DND-41 (cell line): Measurements from ENCODE around the gene MACROD2.

Experiments
- ATAC-seq: fragments of 200-7000 bp; cut with Tn5 transposase; 3 replicates; pipeline ENCODE4 v1.9.1; 2021; ENCODE audit warnings: low read depth; ENCODE audit not compliant: insufficient read depth
- DNase-seq: peaks from one replicate; pipeline ENCODE4 v3.0.0-alpha.2; 2020
- H2AFZ ChIP-seq: 2 replicates; pipeline ENCODE4 v1.6.0; 2012; ENCODE audit warnings: low read depth, low read length
- H3K27ac ChIP-seq: 2 replicates; pipeline ENCODE4 v1.5.1; 2012; ENCODE audit warnings: low read length, inconsistent platforms
- H3K27me3 ChIP-seq: fragments of 200-600 bp; sonication (generic); 2 replicates; pipeline ENCODE4 v1.6.0; 2012; ENCODE audit warnings: low read length, mild to moderate bottlenecking, inconsistent platforms; ENCODE audit not compliant: insufficient read depth, poor library complexity
- H3K36me3 ChIP-seq: 2 replicates; pipeline ENCODE4 v1.5.1; 2012; ENCODE audit warnings: low read length, inconsistent platforms; ENCODE audit not compliant: insufficient read depth
- H3K4me1 ChIP-seq: 2 replicates; pipeline ENCODE4 v1.5.1; 2012; ENCODE audit warnings: mild to moderate bottlenecking, low read length; ENCODE audit not compliant: insufficient read depth
- H3K4me2 ChIP-seq: 2 replicates; pipeline ENCODE4 v1.6.0; 2012; ENCODE audit warnings: mild to moderate bottlenecking, moderate library complexity, low read length, inconsistent platforms; ENCODE audit not compliant: insufficient read depth
- H3K4me3 ChIP-seq, 2 experiments: fragments of 200-600 bp in 1 of 2; shearing (Covaris generic) in 1 of 2; 2 replicates each; pipeline ENCODE4 v1.5.1; 2012 to 2016; ENCODE audit warnings: inconsistent platforms in 2 of 2, low read length in 2 of 2, mild to moderate bottlenecking in 2 of 2, low read depth in 1 of 2, moderate library complexity in 1 of 2
- H3K79me2 ChIP-seq: 2 replicates; pipeline ENCODE4 v1.6.0; 2012; ENCODE audit warnings: low read length, inconsistent platforms; ENCODE audit not compliant: insufficient read depth
- H3K9ac ChIP-seq: 2 replicates; pipeline ENCODE4 v1.6.0; 2012; ENCODE audit warnings: low read depth, mild to moderate bottlenecking, inconsistent platforms, low read length, moderate library complexity
- H3K9me3 ChIP-seq: 2 replicates; pipeline ENCODE4 v1.5.1; 2012; ENCODE audit warnings: low read length, moderate library complexity, mild to moderate bottlenecking, inconsistent platforms; ENCODE audit not compliant: insufficient read depth, severe bottlenecking
- H4K20me1 ChIP-seq: 2 replicates; pipeline ENCODE4 v1.6.0; 2012; ENCODE audit warnings: low read length; ENCODE audit not compliant: insufficient read depth
- EZH2 ChIP-seq: IDR thresholded peaks from 3 replicates; pipeline ENCODE4 v1.6.1; 2012; ENCODE audit warnings: borderline replicate concordance, low read depth, mild to moderate bottlenecking, moderate library complexity, low read length, inconsistent platforms; ENCODE audit not compliant: severe bottlenecking
- TF ChIP-seq, protein P1 (sequence below): IDR thresholded peaks from 2 replicates; pipeline ENCODE4 v1.5.1; 2012; ENCODE audit warnings: borderline replicate concordance, low read length, moderate library complexity, mild to moderate bottlenecking; ENCODE audit not compliant: poor library complexity, severe bottlenecking; ENCODE audit errors: extremely low read depth

MACROD2 gene

DNA sequence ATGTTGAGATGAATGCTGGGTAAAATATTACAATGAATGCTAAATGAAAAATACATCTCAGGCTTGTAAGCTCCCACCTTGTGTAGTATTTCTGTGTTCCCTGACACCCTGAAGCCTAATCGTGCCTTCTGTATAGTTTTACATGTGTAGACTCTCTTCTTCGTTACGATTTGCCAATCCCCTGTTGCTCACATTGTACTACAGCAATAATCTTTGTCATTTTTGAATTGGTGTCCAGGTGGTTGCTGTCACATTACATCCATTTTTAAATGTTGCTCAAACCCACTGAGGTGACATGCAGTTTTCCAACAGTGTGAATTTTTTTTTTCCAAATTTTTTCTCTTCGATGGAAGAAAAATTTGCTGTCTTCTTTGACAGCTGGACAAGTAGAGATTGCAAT lies 642.1 kb downstream of the MACROD2 start:
- Histone ChIP-seq H4K20me1 (no peaks in the 10 kb centered on the region), H3K4me1 (no peaks in the 10 kb centered on the region), H3K79me2 (no peaks in the 10 kb centered on the region), H3K9ac (no peak overlapping the region), H3K27ac (no peak overlapping the region), H3K27me3 (no peaks in the 10 kb centered on the region), H3K9me3 (no peaks in the 10 kb centered on the region), H2AFZ (no peak overlapping the region), H3K4me3 (no peak overlapping the region), H3K36me3 (no peaks in the 10 kb centered on the region), H3K4me2 (no peak overlapping the region)
- ATAC-seq (no peak), DNase-seq (no peak)
- no peak for TF ChIP-seq EZH2

DNA sequence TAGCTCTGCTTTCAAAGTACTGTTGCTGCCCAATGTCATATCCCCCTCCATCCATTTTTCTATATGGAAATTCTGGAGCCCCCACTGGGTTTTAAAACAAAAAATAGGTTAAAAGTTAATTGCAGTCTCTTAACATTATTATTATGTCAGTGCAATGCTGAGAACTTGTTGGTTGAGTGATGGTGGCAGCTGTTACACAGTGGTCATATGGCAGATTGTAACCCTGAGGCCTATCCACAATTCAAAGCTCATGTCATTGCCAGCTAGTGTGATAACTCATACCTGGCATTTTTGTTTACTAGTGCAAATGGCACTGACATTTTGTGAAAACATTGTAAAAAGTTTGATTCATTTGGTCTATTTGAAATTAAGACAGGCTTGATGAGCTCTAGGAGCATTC lies 647.8 kb downstream of the MACROD2 start:
- Histone ChIP-seq H3K27me3 (no peaks in the 10 kb centered on the region), H3K9me3 (no peaks in the 10 kb centered on the region), H3K4me1 (no peaks in the 10 kb centered on the region), H2AFZ (no peak overlapping the region), H3K36me3 (no peaks in the 10 kb centered on the region), H3K4me2 (no peak overlapping the region), H3K4me3 (no peak overlapping the region), H3K79me2 (no peaks in the 10 kb centered on the region), H3K9ac (no peak overlapping the region), H3K27ac (no peak overlapping the region), H4K20me1 (no peaks in the 10 kb centered on the region)
- no peak for DNase-seq
- no peak for TF ChIP-seq EZH2
- TF ChIP-seq, protein P1, sequence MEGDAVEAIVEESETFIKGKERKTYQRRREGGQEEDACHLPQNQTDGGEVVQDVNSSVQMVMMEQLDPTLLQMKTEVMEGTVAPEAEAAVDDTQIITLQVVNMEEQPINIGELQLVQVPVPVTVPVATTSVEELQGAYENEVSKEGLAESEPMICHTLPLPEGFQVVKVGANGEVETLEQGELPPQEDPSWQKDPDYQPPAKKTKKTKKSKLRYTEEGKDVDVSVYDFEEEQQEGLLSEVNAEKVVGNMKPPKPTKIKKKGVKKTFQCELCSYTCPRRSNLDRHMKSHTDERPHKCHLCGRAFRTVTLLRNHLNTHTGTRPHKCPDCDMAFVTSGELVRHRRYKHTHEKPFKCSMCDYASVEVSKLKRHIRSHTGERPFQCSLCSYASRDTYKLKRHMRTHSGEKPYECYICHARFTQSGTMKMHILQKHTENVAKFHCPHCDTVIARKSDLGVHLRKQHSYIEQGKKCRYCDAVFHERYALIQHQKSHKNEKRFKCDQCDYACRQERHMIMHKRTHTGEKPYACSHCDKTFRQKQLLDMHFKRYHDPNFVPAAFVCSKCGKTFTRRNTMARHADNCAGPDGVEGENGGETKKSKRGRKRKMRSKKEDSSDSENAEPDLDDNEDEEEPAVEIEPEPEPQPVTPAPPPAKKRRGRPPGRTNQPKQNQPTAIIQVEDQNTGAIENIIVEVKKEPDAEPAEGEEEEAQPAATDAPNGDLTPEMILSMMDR, result no peak
- ATAC-seq, result no peak

DNA sequence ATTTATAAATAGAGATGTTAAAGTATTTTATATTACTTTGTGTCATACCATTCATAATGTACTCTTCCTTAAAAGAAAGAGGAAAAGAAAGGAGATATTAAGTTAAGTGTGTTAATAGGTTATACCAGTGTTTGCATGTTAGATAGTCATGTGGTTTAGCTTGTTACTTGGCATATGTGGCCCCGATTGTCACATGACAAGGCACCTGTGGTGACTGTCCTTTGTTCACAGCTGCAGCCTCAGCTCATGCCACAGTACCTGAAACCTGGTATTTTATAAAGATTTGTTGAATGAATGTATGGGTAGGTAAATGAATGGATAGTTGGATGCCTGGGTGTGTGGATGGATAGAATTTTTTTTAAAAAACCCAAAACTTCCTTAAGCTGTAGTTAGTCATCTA lies 648.2 kb downstream of the MACROD2 start:
- H3K4me2 ChIP-seq, result no peak overlapping the region
- H3K9ac ChIP-seq, result no peak overlapping the region
- H3K27me3 ChIP-seq, result no peaks in the 10 kb centered on the region
- DNase-seq (no peak), ATAC-seq (no peak)
- no peaks in the 10 kb centered on the region for H3K9me3 ChIP-seq
- H3K79me2 ChIP-seq, result no peaks in the 10 kb centered on the region
- H3K4me3 ChIP-seq, result no peak overlapping the region
- no peaks in the 10 kb centered on the region for H3K4me1 ChIP-seq
- no peaks in the 10 kb centered on the region for H4K20me1 ChIP-seq
- H2AFZ ChIP-seq, result no peak overlapping the region
- TF ChIP-seq EZH2, result no peak
- TF ChIP-seq, protein P1, result no peak
- no peaks in the 10 kb centered on the region for H3K36me3 ChIP-seq
- no peak overlapping the region for H3K27ac ChIP-seq

DNA sequence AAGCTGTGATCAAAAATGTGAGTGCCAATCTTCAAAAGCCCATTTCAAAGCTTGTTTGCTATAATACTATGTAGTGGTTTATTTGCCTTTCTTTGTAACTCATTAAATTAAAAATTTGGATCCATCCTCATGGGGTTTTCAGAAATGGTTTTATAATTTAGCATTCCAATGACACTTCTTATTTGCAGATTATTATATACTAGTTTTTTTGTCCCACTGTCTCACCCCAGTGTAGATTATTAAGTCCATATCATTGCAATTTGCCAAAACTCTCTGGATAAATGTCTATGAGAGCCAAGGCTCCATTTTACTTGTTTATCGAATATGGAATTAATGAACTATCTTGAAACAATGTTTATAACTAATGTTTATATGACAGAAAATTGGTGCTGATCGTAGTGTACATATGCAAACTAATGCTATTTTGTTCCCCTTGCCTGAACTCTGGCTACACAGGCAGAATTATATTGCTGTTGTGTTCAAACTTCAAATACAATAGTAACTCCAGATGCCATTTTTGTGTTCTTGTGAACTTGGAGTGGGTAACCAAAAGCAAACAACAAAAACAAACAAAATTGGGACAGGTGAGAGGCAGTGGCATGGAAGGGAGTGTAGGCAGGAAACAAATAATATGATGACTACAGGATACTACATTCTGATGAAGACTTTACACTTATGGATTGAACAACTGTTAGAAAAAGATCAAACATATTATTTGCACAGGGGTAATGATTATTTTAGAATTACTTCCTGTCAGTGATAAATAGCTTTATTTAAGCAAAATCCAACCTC lies 649.2 kb downstream of the MACROD2 start:
- H3K9me3 ChIP-seq, result no peaks in the 10 kb centered on the region
- no peak overlapping the region for H3K9ac ChIP-seq
- H2AFZ ChIP-seq, result no peak overlapping the region
- no peaks in the 10 kb centered on the region for H4K20me1 ChIP-seq
- no peaks in the 10 kb centered on the region for H3K79me2 ChIP-seq
- H3K4me2 ChIP-seq, result no peak overlapping the region
- no peaks in the 10 kb centered on the region for H3K36me3 ChIP-seq
- DNase-seq (no peak), ATAC-seq (no peak)
- no peak overlapping the region for H3K27ac ChIP-seq
- H3K4me1 ChIP-seq, result no peaks in the 10 kb centered on the region
- TF ChIP-seq EZH2, result no peak
- TF ChIP-seq, protein P1, result no peak
- H3K4me3 ChIP-seq, result no peak overlapping the region
- H3K27me3 ChIP-seq, result no peaks in the 10 kb centered on the region
